NCI-H345 treated with DMSO at 0.1 percent for 48 hours (cell line): ENCODE measurements around the gene LIN28B.
"Not testable (repeated sequence)": the region's sequence is repeated elsewhere in the genome, so short reads cannot be mapped to it uniquely, and the experiment has no call there.

Source experiments
- DNase-seq: peaks from one replicate; lab custom pipeline; 2025; ENCODE audit not compliant: unreplicated experiment; lab: John Stamatoyannopoulos, UW

LIN28B gene

DNA sequence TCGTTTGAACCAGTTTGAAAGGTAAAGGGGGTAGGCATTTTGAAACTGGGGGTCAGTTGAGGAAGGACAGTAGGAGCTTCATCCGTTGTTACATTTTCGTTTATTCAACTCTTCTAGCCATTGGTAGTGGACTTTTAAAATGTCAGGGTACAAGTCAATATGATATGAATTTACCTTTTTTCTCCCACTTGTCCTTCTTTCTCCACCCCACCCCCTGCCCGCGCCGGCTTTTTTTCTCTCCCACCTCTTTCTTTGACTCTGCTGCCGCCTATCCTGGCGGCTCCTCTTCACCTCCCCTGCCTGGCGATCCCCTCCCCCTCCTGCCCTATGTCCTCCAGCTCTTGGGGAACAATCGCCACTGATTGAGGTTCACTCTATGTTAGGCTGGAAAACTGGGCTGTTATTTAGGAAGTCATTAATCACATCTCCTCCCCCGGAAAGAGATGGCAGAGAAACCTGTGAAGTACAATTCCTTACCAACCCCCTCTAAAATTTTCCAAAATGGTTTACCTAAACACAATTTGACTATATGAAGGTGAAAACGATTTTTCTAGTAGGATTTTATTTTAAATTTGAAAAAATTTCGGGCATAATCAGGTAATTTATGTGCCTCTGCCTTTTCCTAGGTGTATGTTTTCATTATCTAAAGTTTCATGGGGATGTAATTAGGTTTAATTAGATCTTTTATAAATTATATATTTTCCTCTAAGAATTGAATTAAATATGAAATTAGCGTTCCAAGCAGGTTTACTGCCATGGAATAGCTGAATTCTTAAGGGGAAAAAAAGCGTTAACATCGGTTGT, 778 bp upstream of the LIN28B start:
- DNase-seq, result no peak

DNA sequence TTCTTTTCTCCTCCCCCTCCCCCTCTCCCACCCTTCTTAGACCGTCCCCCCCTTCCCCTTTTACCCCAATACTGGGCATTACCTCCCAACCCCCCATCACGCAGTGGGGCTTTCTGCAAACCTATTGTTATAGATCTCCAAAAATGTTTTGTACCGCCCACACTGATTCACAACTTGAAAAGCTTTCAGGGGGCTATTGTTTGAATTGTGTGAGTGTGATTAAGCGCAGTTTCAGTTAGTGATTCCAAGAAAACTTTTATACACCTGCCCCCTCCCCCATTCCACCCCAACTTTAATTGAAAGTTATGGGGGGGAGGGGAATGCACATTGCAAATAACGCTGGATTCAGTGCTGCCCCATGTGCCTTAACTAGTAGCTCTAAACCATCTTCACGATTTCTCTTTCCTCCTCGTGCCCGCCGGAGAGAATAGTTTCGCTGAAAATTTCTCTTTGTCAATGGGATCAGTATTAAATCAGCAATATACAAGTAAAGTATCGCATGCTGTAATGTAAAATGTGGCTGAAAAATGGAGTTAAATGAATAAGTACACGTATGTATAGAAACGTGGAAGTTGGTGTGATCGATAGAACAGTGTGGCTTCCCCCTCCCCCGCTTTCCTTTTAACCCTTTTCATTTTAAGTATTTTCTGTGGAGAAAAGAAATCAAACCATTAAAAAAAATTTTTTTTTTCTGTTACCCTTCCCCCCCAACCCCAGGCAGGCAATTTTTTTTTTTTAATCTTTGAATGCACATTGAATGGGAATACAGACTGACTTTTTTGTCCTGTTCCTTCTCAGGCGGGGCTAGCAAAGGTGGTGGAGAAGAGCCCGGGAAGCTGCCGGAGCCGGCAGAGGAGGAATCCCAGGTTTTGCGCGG, 632 bp downstream of the LIN28B start:
- DNase-seq, result no peak

DNA sequence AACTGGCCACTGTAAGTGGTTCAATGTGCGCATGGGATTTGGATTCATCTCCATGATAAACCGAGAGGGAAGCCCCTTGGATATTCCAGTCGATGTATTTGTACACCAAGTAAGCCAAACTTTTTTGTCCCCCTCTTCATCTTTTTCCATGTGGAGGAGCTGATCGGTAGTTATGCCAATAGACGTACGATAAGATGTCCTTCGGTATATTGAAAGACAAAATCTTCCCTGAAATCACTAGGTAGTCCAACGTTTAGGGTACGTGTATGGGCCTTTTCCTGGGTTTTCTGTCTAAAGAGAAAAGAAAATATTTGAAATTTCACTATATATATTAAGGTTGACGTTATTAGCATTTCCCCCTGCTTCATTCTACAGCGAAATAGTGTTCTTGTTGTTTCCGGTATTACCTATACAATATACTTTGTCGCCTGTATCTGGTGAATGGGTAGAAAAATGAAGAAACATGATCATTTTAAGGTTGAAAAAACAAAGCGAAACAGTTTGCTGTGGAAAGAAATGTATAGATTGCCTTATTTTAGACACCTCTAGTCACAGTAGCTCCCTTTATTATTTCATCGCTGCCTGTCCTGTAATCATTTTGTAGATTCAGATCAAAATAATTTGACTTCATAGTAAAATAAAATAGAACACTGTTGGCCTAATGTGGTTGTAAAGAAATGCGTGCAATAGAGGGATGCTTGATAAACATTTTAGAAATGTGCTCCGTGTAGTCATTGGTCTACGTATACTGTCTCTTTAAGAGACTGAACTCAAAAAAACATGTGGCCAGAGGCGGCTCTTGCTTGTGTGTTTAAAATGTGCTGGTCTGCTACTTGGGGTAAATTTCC, 1.5 kb downstream of the LIN28B start:
- no peak for DNase-seq

DNA sequence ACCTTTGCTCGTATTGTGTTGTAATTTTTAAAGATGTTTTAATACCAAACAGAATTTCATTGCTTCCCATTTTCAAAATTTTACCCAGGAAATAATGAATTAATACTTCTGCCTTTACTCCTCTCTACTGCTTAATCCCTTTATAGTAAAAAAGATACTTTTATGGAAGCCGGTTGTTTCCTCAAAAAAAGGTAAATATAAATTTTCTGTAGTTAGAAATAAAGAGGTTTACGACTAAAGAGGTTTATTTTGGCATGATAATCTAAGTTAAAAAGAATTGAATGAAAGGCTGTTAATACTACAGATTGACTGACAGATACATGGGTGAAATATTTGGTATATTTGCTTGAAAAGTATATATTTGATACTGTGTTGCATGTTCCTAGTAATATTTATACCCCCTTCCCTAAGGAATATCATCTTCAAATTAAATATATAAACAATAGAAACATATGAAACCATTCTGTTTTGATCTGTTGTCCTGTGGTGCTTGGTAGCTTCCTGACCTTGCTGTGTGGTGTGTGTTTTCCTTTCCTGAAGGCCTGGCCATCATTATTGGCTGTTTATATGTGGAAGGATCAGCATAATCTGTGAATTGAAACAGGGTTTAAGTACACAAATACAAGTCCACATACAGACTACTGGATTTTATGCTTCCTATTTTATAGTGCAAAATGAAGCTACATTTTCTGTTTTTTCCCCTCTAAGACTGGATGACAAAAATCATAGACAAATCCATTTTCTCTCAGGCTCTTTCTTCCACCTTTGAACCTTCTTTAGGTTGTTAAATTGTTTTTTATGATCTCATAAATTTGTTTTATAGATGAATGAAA, 2.3 kb downstream of the LIN28B start:
- DNase-seq, result no peak

DNA sequence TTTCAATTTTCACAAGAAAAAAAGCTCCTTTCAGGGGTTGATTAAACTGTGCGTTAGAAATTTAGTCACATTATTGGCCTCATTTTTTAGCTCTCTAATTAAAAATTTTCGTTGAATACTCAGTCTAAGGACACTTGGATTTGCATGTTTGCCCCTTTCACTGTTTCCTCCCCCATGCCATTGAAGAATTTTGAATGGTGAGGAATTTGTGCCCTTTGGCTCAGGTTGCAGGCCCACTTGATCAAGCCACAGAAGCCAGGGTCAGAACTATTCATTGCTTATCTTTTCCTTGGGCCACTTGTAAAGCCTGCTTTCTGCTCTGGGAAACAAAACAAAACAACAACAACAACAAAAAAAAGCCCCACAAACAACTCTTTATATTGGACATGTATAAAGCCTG, 12.2 kb downstream of the LIN28B start:
- no peak for DNase-seq

DNA sequence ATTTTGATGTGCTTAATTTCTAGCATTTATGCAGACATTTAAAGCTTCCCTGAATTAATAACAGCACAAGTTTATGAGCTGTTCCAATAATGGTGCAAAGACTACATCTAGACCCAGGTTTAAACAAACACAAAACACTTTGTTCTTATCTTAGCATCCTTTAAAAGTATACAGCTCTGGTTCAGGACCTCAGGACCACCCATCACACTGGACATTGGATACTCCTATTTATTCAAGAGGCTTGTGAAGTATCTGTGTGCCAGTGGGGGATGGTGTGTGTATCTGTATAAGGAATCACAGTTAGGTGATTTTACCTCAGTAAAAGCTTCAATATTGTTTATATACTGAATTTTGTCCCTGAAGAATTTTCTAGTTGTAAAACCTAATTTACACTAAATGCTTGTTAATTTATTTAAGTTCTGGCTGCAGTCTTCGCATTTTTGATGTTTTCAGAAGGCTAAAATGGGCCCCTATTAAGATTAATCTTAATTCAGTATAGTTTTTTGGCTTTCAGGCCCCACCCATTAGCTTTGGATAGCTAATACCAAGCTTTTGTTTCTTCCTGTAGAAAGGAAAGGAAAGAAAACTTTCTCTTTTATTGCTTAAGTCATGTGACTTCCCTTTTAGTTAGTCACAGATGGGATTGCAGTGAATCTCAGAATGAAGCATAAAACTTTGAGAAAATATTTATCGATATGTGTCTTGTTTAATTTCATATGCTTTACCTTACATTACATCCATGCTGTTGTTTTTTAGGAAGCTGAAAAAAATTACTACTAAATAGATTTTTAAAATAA, 13.1 kb downstream of the LIN28B start:
- no peak for DNase-seq

DNA sequence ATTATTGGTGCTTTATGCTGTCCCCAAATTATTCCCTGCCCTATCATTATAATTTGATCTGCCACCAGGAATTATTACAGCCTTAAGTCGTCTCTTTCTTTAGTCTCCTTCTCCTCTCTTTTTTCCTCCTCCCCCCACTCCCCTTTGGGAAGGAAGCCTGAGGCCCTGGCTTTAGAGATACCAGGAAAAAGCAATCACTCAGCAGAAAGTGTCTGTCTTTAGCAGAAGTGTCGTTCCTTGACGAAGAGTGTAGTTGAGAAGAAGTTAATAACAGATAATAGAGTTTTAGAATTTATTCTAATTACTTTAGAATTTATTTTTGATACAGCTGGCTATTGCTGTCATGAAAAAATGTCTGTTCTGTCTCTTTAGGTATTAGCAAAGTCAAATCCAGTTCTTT, 16.5 kb downstream of the LIN28B start:
- no peak for DNase-seq

DNA sequence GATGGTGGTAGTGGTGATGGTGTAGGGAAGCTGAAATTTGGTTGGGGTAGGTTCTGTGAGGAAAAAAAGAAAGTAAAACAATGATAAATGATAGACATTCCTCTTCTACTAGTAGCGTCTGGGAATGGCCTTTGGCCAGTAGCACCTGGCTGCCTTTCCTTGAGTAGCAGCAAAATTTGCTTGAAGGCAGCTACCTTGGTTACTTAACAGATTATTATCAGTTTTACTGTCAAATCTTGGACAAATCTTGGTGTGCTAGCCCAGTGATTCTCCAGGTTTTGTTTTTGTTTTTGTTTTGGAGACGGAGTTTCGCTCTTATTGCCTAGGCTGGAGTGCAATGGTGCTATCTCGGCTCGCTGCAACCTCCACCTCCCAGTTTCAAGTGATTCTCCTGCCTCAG, 26.4 kb downstream of the LIN28B start:
- DNase-seq, result no peak

DNA sequence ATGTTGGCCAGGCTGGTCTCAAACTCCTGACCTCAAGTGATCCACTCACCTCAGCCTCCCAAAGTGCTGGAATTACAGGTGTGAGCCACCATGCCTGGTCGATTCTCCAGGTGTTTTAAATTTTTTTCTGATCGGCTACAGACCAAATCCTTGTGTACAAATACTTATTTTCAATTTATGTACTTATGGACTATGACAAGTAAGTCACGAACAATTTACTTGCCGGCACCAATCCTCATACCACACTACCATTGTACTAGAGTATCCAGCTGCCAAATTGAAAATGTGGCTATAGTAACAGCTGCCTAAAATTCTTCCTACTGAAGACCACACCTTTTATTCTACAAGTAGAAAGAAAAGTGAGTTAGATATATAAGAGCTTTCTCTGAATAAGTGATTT, 26.9 kb downstream of the LIN28B start:
- no peak for DNase-seq

DNA sequence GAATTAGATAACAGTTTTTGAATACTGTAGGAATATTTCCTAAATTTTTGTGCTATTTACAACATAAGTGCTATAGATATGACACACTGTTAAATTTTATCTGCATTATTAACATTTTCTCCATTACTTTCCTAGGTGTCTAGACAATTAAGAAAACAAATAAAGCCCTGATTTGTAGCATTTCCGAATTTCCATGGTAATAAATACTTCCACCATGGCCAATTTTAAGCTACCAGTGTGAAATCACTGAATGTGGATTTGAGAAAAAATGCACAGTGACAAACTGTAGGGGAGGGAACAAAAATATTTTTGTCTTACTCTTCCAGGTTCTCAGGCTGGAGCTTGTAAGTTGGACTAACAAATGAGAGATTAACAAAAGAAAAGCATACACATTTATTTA, 27.9 kb downstream of the LIN28B start:
- DNase-seq, result no peak

DNA sequence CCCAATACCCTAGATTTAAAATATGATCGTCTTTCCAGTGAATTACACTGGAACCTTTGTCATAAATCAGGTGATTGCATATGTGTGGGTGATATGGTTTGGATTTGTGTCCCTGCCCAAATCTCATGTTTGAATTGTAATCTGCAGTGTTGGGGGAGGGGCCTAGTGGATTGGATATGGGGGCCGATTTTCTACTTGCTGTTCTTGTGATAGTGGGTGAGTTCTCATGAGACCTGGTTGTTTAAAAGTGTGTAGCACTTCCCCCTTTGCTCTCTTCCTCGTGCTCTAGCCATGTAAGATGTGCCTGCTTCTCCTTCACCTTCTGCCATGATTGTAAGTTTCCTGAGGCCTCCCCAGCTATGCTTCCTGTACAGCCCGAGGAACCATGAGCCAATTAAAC, 29.0 kb downstream of the LIN28B start:
- not testable (repeated sequence) for DNase-seq

DNA sequence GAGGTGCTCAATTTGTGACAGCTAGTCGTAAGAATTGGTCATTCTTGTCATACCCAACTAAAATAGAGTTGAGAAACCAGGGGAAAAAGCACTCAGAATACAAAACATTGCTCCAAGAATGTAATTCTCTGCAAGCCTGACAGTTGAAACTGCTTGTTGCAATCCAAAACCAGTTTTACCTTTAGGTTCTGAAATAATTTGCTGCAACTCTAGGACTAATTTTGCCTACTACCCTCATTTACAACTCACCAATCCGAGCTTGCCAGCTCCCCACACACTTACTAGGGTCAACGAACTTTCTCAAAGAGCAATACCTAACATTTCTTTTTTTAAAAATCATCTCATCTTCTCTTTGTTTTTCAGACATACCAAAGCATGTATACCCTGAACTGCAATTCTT, 29.7 kb downstream of the LIN28B start:
- no peak for DNase-seq

DNA sequence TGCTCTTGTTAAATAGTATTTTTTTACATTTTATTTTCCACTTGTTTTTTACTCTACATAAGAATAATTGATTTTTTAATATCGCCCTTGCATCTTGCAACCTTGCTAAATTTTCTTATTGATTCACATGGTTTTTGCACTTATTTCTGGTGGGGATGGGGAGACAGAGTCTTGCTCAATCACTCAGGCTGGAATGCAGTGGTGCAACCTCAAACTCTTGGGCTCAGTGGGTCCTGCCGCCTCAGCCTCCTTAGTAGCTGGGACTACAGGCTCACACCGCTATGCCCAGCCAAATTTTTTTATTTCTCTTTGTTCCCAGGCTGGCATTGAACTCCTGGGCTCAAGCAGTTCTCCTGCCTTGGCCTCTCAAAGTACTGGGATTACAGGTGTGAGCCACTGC, 30.3 kb downstream of the LIN28B start:
- no peak for DNase-seq

DNA sequence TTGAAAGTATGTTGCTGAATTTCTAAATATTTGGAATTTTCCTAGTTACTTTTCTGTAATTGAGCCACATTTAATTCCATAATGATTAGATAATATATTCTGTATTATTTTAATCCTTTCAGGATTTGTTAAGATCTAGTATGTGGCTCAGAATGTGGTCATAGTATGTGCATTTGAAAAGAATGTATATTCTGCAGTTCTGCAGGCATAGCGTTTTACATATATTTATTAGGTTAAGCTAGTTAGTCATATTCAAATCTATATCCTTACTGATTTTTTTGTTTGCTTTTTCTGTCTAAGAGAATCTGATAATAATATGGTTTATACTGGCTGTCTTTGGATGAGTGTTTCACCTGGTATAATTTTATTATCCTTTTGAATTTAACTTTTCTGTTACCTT, 33.2 kb downstream of the LIN28B start:
- no peak for DNase-seq

DNA sequence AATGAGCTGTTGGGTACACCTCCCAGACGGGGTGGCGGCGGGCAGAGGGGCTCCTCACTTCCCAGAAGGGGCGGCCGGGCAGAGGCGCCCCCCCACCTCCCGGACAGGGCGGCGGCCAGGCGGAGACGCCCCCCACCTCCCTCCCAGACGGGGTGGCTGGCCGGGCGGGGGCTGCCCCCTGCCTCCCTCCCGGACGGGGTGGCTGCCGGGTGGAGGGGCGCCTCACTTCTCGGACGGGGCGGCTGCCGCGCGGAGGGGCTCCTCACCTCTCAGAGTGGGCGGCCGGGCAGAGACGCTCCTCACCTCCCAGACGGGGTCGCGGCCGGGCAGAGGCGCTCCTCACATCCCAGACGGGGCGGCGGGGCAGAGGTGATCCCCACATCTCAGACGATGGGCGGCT, 34.2 kb downstream of the LIN28B start:
- DNase-seq, result not testable (repeated sequence)

DNA sequence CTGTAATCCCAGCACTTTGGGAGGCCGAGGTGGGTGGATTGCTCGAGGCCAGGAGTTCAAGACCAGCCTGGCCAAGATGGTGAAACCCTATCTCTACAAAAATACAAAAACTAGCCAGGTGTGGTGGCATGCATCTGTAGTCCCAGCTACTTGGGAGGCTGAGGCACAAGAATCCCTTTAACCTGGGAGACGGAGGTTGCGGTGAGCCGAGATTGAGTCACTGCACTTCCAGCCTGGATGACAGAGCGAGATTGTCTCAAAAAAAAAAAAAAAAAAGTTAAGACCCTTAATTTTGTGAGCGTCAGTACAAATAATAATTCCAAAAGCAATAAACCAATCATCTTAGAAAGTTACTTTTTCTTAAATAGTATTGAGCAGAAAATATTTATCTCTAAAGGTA, 36.7 kb downstream of the LIN28B start:
- not testable (repeated sequence) for DNase-seq

DNA sequence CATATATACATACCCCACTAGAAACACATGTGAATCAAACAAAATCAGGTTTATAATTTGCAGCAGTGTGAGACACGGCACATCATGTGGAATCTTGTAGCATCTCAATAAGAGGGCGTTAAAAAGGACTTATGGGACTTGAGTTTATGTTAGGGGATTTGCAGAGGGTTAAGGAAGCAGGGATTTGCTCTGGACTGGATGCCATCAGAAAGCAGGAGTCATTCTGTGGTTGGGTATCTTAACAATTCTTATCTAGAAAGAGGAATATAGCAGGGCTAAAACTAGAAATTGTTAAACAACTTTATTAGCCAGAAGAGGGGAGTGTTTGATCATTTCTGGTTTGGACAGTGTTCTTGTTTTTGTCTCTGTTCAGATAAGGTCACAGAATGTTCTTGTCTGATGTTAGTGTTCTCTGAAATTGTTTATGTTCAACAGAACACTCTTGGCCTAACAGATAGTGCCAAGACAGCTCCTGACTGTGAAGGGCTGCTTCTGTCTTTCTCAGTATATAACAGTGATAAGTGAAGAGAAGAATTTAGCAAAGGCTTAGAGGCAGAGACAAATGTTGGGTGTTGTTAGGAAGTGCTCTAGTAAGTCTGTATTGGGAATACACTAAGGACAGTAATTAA, 39.2 kb downstream of the LIN28B start:
- DNase-seq, result no peak

DNA sequence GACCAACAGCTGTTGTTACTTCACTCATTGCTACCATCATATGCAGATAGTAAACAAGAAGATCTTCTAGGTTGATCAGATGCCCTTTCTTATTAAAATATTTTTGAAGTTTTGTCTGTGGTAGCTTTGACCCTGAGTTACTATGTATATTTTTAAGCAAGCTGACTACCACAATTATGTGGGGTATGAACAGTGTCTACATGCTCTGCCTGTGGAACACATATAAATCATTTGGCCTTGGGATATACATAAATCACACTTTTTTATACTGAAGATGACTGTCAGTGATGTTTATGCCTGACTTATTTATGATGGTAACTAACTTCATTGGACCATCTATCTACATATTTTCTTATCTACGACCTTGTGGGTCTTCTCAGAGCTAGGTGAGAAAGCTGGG, 44.2 kb downstream of the LIN28B start:
- DNase-seq, result no peak

DNA sequence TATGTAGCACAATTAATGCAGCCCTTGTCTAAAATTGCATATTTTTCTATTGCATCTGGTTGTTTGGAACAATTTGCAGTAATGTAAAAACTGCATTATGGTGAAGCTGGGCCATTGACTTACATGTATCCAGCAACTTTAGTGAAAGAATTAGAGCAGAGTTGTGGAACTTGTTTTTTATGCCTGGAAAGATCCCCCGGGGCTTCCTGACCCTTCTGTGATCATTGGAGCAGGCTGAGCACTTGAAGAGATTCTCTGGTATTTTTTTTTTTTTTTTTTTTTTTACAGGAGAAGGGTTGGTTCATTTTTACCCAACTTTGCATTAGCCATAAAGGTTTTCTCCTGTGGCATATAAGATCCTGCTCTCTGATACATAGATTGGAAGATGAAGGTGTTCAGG, 45.0 kb downstream of the LIN28B start:
- DNase-seq, result no peak
